GM21737 (cell line): Measurements from ENCODE around the gene CDH13.

Experiments used
- ATAC-seq: cut with Tn5 transposase; IDR thresholded peaks from one replicate; pipeline ENCODE4 v1.9.1; 2021; ENCODE audit warnings: mild to moderate bottlenecking, moderate library complexity; ENCODE audit not compliant: unreplicated experiment

The CDH13 gene

DNA sequence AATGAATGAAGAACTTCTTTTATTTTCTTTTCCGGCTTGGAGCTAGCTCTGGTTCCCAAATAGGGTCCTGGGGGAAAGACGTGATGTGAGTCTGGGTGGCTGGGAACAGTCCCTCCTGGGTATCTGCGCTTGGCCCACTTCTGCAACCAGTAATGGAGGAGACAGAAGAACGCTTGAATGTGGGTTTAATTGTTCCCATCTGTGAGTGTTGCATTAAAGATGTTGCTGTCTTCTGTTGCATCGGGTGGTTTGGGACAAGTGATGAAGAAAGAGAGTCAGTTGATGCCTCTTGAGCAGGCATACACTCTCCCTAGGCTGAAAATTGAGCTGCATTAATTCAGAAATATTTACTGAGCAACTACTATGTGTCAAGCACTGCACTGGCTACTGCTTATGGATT, 511.1 kb downstream of the CDH13 start:
- ATAC-seq = no peak

DNA sequence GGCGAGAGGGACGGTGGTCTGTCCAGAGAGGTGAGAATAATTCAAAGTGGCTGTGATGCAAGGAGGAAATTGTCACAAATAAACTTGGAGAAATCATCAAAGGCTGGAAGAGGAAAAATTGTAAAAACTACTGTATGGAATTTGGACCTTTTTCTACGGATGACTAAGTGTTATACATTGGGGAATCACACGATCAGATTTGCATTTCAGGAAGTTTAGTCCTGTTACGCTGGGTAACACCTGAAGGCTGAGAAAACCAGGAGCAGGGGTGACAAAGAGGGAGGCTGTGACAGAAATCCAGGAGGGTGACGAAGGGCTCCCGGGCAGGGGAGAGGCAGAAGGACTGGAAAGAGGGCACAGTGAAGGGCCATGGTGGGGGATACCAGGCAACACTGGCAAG, 511.7 kb downstream of the CDH13 start:
- ATAC-seq = no peak

DNA sequence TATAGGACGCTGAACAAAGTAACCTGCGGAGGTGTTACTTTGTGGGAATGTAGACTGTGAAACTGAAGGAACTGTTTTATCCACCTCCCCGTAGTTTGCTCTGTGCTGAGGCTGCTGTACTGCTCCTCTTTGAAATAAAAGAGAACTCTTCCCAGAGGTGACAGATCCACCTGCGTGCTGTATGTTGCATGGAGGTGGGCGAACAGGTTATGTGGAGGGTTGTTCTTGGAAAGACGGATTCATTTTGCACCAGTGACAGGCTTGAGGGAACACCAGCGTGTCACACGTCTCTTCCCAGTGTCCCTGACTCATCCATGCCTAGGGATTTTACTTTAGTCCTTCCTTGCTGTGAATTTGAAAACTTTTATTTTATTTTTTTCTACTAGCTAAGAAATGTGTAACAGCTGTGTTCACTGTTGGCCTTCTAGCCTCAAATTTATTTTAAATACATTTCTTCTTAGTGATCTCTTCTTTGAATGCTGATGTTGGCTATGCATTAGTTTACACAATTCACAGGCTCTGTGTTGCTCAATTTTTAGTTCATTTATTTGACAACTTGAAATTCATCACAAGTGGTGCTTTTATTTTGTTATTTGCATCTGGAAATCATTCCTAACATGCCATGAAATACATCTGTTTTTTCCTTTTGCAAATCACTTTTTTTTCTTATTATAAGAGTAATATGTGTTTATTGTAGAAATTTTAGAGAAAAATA, 512.4 kb downstream of the CDH13 start:
- ATAC-seq = no peak

DNA sequence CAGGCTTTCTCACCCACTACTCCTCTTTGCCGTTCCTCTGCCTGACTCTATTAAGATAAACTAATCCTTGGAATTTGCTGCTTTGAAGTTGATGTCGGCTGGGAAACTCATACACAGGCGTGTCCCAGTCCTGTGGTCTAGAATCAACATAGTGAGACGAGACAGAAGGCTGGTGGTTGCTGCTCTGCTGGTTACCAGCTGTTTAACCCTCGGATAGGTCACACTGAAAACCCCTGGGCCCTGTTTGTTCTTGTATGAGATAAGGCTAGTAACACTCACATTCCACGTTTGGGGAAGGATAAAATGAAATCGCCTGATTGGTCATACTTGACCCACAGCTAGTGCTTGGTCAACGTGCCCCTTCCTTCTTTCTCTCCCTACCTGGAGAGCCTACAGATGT, 517.0 kb downstream of the CDH13 start:
- no peak for ATAC-seq

DNA sequence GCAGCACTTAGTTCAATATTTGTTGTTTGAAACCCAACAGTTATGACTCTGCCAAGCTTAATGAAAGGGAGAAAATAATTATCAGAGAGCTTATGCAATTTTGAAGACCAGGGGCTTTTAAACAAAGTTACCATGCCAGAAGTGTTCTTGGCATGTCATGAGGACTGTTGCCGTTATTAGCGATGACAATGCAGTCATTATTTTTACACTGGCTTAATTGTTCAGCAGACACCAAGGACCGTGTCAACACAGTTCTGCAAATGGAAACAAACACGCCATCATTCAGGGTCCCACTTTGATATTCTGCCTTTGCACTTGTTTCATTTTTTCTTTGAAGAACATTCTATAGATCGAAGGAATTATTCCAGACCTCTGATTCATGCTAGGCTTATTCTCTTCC, 518.5 kb downstream of the CDH13 start:
- no peak for ATAC-seq

DNA sequence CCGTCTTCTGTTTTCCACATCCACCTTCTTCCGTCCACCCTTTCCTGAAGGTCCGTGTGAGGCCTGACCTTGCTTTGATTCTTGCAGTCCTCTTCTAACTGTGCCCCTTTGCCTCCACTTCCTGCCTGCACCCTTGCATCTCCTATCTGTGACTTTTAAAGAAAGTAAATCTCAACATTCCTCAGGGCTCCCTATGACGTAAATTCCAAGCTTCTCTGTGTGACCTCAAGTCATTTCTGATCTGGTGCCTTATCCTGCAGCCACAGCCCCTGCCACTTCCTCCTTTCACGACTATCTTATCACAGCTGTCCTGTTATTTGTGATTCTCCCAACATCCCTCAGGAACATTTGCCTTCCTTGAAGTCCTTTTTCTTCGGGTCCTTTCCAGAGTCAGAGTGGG, 520.5 kb downstream of the CDH13 start:
- ATAC-seq = no peak

DNA sequence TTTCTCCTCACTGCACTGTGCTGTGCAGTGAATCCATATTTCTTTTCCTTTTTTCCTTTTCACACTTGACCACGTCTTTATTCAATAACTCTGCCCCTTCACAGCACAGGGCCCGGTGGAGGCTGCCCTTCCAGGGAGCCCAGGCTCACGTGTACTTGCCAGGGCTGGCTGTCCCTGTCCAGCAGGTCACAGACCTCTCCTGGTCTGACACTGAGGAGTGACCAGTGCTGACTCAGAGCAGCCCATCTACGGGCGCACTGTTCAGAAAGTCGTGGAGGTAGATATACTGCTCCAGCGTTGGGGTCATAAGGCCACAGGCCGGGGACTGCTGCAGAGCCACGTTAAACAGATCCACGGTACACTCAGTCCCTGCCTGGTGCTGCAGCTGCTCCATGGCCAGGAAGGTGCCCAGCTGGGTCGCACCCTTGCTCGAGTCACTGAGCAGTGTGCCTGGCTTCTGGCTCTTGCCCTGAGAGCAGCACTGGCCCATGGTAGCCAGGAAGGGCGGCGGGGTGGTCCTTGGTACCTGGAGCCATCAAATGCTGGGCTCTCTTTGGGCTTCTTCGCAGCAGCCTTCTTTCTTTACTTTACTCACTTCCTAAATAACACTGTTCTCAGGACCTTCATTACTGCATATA, 531.7 kb downstream of the CDH13 start:
- ATAC-seq = no peak

DNA sequence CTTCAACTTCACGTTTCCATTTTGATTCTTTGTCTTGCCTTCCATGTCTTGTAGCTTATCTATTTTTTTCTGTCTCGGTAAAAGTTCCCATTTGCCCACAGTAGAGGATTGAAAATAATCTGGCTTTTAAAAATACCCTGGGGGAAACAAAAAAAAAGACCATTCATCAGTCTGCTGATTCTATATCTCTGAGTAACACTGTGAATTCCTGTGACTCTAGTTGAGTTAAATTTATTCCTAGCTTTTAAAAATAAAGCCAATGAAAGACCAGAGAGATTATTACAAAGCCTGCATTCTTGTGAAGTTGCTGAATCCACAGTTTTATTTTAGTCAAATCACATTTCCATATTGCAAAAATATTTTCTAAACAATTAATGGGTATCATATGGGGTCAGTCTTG, 532.3 kb downstream of the CDH13 start:
- no peak for ATAC-seq

DNA sequence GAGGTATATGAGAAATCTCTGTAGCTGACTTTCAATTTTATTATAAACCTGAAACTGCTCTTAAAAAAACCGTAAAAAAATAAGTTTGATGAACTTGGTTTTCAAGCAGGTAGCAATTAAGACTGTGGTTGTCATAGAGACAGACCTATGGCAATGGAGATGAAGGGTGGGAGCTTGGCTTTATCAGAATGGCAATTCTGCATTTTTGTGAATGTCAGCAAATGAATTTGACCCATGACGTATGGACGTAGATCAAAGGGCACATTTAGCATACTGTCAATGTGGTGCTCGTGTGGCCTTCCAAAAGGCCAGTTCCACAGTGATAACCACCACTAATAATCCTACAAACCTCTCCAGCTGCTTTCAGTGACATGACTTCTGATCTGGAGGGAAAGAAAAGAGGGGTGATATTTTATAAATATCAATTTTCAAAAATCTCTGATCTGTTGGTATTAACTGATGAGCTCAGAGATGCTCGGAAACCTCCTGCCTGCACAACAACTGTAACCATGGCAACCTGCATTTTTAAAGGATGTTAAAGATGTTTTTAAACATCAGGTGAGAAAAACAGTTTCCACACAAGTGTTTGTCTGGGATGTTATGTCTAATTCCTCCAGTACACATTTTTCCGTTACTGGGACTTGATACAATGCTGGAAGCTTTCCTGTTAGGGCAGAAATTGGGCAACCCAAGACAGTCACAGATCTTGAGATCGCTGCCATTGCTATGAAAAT, 533.7 kb downstream of the CDH13 start:
- no peak for ATAC-seq

DNA sequence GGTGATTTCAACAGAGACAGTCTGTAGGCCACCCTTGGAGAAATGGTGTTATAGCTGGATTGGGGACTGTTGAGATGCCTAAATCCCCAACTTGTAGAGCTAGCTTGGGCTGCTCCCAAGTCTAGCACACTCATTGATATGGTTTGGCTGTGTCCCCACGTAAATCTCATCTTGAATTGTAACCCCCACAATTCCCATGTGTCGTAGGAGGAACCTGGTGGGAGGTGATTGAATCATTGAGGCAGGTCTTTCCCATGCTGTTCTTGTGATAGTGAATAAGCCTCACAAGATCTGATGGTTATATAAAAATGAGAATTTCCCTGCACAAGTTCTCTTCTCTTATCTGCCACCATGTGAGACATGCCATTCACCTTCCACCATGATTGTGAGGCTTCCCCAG, 536.0 kb downstream of the CDH13 start:
- no peak for ATAC-seq

DNA sequence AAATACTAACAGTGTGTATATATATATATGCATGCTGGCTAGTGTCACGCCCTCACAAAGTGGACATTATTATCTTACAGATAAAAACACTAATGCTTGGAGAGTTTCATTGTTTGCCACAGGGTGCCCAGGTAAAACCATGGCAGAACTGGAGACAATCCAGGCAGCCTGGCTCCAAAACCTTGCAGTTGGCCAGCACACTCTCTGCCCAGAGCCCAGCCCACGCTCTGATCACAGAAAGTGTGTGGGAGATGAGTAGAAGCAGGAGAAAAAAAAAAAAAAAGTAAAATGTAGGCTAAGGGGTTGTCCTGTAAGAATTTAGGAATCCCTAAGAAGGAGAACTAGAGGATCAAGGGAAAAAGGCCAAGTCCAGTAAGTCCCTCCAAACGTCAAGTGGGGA, 538.0 kb downstream of the CDH13 start:
- no peak for ATAC-seq

DNA sequence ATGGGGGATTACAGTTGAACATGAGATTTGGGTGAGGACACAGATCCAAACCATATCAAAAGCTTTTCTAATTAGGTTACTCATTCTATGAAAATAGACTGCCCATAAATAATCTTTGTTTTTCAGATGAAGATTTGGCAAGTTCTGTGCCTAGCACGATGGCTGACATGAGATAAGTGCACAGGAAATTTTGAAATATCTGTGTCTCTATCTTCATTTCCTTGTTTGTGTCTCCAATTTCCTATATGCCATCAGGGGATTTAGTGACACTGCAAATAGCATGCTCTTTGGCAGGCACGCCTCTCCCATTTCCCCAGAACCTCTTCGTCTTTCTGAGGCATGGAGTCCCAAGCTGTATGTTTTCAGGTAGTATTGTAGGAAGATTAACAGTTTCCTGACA, 544.6 kb downstream of the CDH13 start:
- ATAC-seq = no peak

DNA sequence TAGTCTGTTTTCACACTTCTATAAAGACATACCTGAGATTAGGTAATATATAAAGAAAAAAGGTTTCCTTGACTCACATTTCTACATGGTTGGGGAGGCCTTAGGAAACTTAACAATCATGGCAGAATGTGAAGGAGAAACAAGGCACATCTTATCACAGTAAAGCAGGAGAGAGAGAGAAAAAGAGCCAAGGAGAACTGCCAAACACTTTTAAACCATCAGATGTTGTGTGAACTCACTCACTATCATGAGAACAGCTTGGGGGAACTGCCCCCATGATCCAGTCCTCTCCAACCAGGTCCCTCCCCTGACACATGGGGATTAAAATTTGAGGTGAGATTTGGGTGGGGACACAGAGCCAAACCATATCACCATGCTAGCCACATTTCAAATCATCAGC, 547.9 kb downstream of the CDH13 start:
- no peak for ATAC-seq

DNA sequence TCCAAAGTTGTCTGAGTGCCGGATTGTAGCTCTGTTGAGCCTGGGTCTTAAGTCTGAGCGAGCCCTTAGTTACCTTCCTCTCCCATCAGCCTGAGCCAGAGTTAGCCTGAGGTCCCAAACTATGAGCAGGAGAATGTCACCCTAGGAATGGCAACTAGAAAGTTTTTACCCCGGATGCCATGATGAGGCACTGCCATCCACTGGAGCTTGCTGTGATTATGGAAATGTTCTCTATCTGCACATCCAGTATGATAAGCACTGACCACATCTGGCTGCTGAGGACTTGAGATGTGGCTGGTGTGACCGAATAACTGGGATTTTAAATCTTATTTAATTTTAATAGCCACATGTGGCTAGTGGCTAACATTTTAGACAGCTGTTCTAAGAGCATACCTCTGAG, 550.0 kb downstream of the CDH13 start:
- no peak for ATAC-seq

DNA sequence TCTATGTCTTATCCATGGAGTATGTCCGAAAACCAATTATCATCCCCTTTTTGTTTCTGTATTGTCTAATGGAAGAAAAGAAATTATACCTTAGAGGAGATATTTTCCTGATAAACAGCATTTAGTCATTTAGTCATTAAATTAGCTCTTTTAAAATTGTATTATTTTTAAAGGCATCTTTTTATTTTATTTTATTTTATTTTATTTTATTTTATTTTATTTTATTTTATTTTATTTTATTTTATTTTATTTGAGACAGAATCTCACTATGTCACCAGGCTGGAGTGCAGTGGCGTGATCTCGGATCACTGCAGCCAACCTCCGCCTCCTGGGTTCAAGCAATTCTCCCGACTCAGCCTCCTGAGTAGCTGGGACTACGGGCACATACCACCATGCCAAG, 559.1 kb downstream of the CDH13 start:
- no peak for ATAC-seq

DNA sequence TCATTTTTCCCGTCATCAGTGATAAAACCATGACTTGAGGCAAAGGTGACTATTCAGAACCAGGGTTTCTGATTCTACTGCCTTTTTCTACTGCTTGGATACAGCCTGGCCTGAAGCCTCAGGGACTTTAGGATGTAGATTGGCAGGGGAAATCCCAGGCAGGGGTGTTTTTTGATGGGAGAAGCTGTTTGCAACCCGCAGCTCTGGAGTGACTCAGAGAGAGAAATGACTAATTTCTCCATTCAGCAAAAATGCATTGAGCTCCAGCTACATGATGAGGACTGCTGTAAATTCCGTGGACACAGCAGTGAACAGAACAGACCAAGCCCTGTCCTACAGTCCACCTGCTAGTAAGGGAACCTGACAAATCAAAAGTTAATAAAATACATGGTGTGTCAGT, 560.6 kb downstream of the CDH13 start:
- ATAC-seq = no peak

DNA sequence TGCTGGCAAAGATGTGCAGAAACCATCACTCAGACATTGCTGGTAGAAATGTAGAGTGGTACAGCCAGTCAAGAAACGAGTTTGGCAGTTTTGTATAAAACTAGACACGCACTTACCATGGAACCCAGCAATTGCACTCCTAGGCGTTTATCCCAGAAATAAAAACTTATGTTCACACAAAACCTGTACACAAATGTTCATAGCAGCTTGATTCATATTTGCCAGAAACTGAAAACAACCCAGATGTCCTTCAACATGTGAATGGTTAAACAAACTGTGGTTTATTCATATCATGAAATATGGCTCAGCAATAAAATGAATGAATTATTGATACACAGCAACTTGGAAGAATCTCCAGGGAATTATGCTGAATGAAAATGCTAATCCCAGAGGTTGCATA, 570.0 kb downstream of the CDH13 start:
- no peak for ATAC-seq

DNA sequence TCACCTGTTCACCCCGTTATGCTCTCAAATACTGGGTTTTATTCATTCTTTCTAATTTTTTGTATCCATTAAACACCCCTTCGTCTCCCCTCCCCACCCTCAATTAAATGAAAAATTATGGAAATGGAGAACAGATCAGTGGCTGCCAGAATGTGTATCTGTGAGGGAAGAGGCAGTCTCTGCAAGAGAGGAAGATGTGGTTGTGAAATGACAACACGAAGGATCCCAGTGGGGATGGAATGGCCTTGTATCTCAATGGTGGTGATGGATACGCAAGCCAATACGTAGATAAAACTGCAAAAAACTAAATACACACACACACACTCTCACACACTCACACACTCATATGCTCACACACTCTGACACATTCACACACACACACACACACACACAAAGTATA, 570.7 kb downstream of the CDH13 start:
- no peak for ATAC-seq

DNA sequence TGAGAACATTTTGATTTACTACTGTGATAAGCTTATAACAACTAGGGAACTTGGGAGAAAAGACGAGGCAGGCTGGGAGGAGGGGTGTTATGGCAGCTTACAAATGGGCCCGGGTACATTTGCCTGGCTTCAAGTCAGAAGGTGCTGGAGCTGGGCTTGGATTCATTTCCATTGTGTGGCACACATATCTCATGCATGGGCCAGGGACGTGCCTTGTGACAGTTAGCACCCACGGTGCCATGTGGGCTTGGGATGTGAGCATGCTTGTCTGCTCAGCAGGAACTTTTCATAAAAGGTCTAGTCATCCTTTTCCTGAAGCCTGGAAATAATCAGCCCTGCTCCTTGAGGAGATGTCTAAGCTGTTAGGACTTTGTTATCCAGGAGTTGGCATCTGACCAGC, 572.2 kb downstream of the CDH13 start:
- ATAC-seq = no peak

DNA sequence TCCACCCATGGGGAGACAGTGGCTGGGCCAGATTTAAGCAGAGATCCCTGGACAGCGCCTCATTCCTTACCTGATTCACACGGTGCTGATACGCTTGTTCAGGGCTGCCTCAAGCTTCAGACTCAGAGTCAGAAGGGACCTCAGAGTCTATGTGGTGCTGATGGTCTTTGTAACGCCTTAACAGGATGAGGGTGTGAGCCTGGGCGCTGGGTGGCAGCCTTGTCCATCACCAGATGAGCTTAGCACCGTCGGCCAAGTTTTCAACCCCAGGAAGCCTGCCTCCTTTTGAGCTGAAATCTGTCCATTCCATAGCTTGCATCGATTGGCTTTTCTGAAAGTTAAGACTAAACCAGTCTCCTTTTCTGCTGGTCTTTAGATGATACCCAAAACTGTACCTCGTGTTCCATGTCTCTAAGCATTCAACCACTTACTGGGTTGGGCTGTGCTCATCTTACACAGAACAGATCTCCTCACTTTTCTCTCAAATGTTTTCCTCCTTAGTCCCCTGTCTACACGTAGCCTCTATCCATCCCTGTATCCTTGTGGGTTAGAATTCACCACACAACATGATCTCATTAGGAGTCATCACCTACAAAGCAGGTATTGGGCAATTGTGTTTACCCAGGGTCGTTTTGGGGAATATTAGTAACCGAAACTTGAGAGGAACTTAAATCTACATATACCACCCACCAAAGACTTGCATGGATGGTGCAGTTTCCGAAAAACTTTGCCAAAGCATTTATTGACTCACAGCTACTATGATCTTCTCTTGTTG, 573.4 kb downstream of the CDH13 start:
- no peak for ATAC-seq

DNA sequence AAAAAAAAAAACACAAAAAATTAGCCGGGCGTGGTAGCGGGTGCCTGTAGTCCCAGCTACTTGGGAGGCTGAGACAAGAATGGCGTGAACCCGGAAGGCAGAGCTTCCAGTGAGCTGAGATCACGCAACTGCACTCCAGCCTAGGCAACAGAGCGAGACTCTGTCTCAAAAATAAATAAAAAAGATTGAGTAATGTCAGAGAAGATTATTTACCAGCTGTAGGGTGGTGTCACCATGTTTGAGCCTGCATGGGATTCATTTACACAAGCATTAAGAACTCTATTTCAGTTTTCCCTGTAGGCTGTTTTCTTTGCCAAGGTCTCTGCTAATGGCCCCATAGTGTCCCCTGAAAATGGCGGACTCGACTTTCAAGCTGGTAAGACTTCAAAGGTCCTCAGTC, 575.0 kb downstream of the CDH13 start:
- no peak for ATAC-seq

DNA sequence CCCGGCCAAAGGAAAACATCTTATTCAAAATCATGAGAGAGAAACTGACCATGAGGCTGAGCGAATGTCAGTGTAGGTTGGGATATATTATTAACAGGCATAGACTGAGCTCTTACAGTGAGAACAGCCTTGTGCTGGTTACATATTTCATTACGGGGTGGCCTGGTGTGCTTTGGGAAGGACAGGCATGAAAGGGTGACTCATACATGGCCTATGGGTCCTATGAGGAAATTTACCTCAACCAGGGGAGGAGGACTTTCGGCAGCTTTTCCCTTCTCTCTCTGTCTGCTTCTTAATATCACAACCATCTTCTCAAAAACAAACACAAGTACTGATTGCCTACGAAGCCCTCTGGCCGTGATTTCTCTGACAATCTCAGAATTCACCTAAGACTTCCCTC, 579.1 kb downstream of the CDH13 start:
- ATAC-seq = no peak
